Measurements from ENCODE around the gene CACNA1C.

Gene CACNA1C

DNA sequence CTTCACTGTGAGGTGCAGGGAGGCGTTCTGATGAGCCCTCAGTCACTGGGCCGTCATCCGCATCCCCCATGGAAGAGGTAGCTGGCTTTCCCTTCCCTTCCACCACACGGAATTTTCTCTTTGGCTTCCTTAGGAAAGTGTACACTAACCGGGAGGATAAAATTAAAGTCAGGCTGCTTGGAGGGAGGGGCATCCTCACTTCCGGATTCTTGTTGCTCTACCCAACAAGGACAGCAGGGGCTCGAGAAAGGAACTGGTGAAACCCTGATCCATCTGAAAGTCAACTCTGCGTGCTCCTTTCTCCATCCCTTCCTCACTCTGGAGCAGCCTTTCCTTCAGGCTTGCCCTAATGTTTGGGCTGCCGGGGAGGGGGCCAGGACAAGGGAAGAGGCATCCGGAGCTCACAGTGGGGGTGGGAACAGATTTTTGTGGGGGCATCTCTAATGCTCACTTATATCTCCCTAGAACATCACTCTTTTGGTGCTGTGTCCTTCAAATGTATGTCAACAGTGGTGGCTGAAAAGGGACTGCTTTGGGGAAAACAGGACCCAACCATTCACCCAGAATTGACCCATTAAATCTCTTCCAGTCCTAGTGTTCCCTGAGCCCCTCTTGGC, 640.6 kb downstream of the CACNA1C start:
- H3K27me3 ChIP-seq (ENCODE audit: insufficient read depth, poor library complexity, severe bottlenecking) = peaks cover 34% of the 10 kb centered on the region
- no peak for TF ChIP-seq CTCF (IDR thresholded peaks at IDR 0.05; ENCODE audit: poor library complexity, severe bottlenecking)
- H3K4me1 ChIP-seq (ENCODE audit: insufficient read depth, poor library complexity, severe bottlenecking) = no peaks in the 10 kb centered on the region
- H3K27ac ChIP-seq (ENCODE audit: poor library complexity, severe bottlenecking) = no peak overlapping the region
- H3K36me3 ChIP-seq (ENCODE audit: low read depth) = no peaks in the 10 kb centered on the region
- ATAC-seq (ENCODE audit: low read depth) (no peak), DNase-seq (ENCODE audit: low spot score) (no peak)
- no peaks in the 10 kb centered on the region for H3K9me3 ChIP-seq (ENCODE audit: severe bottlenecking)
- no peak overlapping the region for H3K4me3 ChIP-seq (ENCODE audit: severe bottlenecking)

GRCh38 chr12:2693980-2694610, 641.3 kb downstream of the CACNA1C start:
- no peak overlapping the region for H3K27ac ChIP-seq (ENCODE audit: poor library complexity, severe bottlenecking)
- ATAC-seq (ENCODE audit: low read depth) (no peak), DNase-seq (ENCODE audit: low spot score) (no peak)
- no peaks in the 10 kb centered on the region for H3K9me3 ChIP-seq (ENCODE audit: severe bottlenecking)
- no peaks in the 10 kb centered on the region for H3K36me3 ChIP-seq (ENCODE audit: low read depth)
- H3K27me3 ChIP-seq (ENCODE audit: insufficient read depth, poor library complexity, severe bottlenecking) = peaks cover 39% of the 10 kb centered on the region
- no peak overlapping the region for H3K4me3 ChIP-seq (ENCODE audit: severe bottlenecking)
- TF ChIP-seq CTCF (IDR thresholded peaks at IDR 0.05; ENCODE audit: poor library complexity, severe bottlenecking) = no peak
- H3K4me1 ChIP-seq (ENCODE audit: insufficient read depth, poor library complexity, severe bottlenecking) = no peaks in the 10 kb centered on the region

DNA sequence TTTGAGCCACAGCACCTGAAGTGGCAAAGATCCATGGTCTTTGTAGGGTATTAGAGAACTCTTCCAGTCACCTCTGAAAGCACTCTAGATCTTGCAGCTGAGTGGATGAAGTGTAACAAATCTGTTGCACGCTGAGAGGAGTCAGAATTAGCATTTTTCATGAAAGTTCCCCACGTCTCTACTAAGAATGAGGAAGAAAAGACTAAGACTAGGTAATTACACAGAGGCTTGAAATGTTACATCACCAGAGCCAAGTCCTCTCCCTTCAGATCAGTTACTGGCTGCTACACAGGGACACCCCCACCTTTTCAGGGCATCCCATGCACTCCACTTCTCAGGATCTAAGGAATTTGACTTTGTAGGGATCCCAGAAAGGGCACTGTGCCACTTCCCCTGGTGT, 643.3 kb downstream of the CACNA1C start:
- no peaks in the 10 kb centered on the region for H3K36me3 ChIP-seq (ENCODE audit: low read depth)
- no peak for ATAC-seq (ENCODE audit: low read depth)
- no peak for DNase-seq (ENCODE audit: low spot score)
- H3K27ac ChIP-seq (ENCODE audit: poor library complexity, severe bottlenecking) = no peak overlapping the region
- peaks cover 22% of the 10 kb centered on the region for H3K27me3 ChIP-seq (ENCODE audit: insufficient read depth, poor library complexity, severe bottlenecking)
- no peak for TF ChIP-seq CTCF (IDR thresholded peaks at IDR 0.05; ENCODE audit: poor library complexity, severe bottlenecking)
- no peaks in the 10 kb centered on the region for H3K4me1 ChIP-seq (ENCODE audit: insufficient read depth, poor library complexity, severe bottlenecking)
- no peaks in the 10 kb centered on the region for H3K9me3 ChIP-seq (ENCODE audit: severe bottlenecking)
- H3K4me3 ChIP-seq (ENCODE audit: severe bottlenecking) = no peak overlapping the region

- DNase-seq (ENCODE audit: low spot score) = no peak
These were observed 644.4 kb downstream of the CACNA1C start for GRCh38 chr12:2697057-2697800.

More at GRCh38 chr12:2697057-2697800, 644.4 kb downstream of the CACNA1C start:
- Histone ChIP-seq H3K27me3 (ENCODE audit: insufficient read depth, poor library complexity, severe bottlenecking) (peaks cover 17% of the 10 kb centered on the region), H3K27ac (ENCODE audit: poor library complexity, severe bottlenecking) (no peak overlapping the region), H3K9me3 (ENCODE audit: severe bottlenecking) (no peaks in the 10 kb centered on the region), H3K4me3 (ENCODE audit: severe bottlenecking) (no peak overlapping the region), H3K36me3 (ENCODE audit: low read depth) (no peaks in the 10 kb centered on the region), H3K4me1 (ENCODE audit: insufficient read depth, poor library complexity, severe bottlenecking) (no peaks in the 10 kb centered on the region)
- no peak for ATAC-seq (ENCODE audit: low read depth)
- no peak for TF ChIP-seq CTCF (IDR thresholded peaks at IDR 0.05; ENCODE audit: poor library complexity, severe bottlenecking)

All from RWPE2 (cell line).